HG02642 (cell line): ENCODE measurements around the gene BMPER.
"Not testable (repeated sequence)": the region's sequence is repeated elsewhere in the genome, so short reads cannot be mapped to it uniquely, and the experiment has no call there.

Experiments
- ATAC-seq: cut with Tn5 transposase; IDR thresholded peaks from one replicate; pipeline ENCODE4 v1.9.1; 2021; ENCODE audit warnings: mild to moderate bottlenecking; ENCODE audit not compliant: unreplicated experiment, poor library complexity

BMPER gene

DNA sequence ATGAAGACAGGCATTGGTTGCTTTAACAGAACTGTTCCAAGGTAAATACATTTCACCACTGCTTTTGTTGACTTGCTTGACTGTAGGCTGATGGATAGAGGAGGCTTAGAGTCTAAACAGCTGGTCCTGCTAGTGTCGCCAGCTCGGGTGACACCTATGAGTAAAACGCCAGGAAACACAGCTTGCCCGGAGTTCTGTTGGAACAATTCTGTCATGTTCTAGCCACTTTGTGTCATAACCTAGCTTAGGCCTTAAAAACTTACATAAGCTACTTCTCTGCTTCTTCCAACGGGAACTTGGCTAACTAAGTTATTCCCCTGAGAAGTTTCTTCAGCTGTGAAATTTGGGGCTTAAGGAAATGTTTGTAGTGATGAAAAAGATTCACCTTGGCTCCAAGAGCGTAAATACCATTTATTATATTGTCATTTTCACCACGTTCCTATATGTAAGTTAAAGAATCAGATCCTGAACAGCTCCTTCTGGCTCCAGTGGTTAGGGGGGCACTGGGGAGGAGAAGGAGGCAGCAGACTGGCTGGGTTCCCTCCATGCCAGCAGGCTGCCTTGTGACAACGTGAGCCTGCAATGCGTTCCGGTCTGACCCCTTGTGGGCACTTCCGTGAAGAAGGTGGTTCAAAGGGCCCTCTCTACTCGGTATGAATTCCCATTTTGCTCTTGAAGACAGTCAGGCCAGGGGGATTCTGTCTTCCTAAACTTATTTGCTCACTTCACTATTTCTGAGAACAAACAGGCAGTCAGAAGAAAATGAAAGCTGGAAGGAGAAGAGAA, 253.2 kb downstream of the BMPER start:
- no peak for ATAC-seq

DNA sequence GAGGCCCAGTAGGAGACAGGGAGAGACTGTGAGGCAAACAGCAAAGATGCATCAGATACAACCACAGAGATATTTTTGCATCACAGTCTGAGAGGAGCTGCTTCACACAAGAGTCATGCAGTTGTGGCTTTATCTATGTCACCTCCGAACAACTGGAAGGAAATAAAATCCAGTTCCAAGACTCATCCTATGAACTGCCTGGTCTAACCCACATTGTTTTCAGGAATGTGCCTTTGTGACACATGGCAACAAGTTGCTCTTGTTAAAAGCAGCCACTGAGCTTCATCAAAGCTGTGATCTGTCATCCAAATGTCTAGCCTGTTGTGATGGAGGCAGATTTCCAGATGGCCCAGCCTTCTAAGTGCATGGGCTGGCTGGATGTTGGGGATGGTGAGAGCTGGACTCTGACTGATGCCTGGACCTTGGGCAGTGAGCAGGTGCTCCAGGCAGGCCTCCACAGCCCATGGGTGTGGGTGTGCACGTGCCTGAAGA, 255.0 kb downstream of the BMPER start:
- no peak for ATAC-seq

DNA sequence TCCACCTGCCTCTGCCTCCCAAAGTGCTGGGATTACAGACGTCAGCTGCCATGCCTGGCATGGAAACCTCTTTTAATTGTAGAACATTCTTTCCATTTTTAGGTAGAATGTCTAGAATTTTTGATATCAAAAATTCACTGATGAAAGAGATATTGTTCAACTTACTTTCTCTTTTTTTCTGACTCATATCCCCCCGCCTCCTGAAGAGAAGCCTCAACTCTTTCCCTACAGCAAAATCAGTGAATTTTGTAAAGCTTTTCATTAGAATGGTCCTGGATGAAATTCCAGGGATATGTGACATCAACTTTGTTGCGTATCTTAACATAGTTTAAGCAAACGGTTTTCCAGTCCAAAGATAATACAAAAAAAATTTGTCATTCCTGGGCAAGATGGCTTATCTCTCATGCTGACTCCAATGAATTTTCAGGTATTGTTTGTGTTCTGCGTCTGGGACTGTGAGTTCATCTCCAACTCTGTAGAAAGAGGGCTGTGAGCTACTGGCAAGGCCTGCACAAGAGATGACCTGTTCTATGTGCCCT, 256.8 kb downstream of the BMPER start:
- no peak for ATAC-seq

DNA sequence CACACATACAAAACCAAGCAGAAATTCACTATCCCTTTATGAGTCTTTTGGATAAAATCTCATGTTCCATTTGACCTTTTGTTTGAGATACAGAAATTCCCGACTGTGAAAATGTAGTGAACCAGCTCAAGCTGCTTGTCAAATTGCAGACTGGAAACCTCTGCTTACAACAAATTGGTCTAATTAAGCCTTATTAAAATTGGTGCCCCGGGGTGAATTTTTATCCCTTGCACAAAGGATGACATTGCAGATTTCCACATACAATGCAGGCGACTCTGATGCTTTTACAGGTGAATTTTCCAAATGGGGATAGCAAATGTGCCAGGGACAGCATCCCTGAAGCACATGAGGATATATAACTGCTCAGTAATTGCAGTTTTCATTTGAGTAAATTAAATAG, 257.3 kb downstream of the BMPER start:
- ATAC-seq: no peak

DNA sequence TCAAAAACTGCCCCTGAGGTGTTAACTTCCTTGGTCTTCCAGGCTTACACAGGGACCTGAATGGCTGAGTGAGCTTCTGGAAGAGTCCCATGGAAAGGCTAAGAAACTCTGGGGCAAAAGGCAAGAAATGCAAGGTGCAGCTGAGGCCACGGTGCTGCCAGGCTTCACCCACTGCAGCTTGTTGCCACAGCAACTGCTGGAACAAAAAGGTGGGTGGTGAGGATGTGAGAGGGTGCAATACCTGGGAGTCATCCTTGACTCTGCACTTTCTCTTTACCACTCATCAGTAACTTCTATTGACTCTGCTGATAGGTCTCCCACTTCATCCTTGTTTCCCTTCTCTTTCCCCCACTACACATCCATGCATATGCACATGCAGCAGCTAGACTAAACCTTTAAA, 258.6 kb downstream of the BMPER start:
- ATAC-seq: no peak

DNA sequence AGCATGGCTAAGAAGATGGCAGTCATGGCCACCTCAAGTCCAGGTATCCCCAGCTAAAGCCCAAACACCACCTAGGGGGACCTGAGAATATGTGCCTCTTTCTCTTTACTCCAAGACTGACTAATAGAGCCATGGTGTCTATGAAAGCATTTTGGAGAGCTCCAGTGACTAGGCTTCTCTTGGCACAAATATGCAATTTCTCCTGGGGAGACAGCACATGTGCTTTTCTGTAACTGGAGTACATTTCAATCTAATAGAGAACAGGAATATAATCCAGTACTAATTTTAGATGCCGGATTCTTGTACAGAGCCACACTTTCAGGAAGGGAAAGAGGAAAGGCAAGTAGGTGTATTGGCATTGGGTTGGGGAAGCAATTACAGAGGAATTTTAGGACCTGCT, 260.1 kb downstream of the BMPER start:
- no peak for ATAC-seq

DNA sequence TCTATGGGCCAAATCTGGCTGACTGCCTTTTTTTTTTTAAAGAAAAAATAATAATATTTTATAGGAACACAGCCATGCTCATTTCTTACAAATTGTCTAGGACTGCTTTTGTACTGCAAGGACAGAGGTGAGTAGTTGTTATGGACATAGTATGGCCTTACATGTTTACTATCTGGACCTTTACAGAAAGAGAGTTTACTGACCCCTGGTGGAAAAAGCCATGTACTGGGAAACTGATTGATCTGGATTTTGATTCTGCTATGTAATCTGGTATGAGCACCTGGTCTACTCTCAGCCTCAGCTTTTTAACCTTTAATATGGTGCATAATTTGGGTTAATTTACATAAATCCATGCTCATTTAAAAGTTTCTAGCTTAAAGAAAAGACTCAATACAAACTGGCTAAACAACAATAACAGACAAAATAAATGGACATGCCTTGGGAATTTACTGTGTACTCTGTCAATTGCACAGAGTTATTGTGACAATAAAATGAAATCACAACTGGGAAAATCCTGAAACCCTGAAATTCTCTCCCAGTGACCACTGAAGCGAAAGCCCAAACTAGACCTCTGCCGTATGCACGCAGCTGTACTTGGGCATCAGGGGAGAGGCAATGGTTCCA, 260.7 kb downstream of the BMPER start:
- peak; percentile 43 for ATAC-seq

DNA sequence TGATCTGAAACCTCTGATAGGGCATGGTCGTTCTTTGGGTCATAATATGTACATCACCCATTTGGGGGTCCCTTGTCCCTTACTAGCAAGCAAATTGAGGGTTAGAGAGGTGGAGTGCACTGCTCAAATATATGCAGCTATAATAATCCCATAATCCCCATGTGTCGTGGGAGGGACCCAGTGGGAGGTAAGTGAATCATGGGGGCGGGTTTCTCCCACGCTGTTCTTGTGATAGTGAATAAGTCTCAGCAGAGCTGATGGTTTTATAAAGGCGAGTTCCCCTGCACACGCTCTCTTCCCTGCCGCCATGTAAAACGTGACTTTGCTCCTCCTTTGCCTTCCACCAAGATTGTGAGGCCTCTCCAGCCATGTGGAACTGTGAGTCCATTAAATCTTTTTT, 262.7 kb downstream of the BMPER start:
- no peak for ATAC-seq

DNA sequence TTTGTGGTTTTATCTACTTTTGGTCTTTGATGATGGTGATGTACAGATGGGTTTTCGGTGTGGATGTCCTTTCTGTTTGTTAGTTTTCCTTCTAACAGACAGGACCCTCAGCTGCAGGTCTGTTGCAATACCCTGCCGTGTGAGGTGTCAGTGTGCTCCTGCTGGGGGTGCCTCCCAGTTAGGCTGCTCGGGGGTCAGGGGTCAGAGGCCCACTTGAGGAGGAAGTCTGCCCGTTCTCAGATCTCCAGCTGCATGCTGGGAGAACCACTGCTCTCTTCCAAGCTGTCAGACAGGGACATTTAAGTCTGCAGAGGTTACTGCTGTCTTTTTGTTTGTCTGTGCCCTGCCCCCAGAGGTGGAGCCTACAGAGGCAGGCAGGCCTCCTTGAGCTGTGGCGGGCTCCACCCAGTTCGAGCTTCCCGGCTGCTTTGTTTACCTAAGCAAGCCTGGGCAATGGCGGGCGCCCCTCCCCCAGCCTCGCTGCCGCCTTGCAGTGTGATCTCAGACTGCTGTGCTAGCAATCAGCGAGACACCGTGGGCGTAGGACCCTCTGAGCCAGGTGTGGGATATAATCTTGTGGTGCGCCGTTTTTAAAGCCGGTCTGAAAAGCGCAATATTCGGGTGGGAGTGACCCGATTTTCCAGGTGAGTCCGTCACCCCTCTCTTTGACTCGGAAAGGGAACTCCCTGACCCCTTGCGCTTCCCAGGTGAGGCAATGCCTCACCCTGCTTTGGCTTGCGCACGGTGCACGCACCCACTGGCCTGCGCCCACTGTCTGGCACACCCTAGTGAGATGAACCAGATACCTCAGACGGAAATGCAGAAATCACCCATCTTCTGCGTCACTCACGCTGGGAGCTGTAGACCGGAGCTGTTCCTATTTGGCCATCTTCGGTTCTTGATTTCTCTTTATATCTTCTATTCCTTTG, 269.6 kb downstream of the BMPER start:
- ATAC-seq: not testable (repeated sequence)

DNA sequence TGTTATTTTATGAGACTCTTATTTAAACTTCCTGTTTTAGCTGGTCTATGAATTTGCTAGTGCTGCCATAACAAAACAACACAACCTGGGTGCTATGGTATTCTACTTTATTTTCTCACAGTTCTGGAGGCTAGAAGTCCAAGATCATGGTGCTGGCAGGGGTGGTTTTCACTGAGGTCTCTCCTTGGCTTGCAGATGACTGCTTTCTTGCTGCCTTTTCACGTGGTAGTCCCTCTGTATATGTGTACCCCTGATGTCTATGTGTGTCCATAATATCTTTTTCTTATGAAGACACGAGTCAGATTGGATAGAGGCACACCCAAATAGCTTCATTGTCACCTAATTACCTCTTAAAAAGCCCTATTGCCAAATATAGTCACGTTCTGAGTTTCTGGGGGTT, 270.5 kb downstream of the BMPER start:
- no peak for ATAC-seq

DNA sequence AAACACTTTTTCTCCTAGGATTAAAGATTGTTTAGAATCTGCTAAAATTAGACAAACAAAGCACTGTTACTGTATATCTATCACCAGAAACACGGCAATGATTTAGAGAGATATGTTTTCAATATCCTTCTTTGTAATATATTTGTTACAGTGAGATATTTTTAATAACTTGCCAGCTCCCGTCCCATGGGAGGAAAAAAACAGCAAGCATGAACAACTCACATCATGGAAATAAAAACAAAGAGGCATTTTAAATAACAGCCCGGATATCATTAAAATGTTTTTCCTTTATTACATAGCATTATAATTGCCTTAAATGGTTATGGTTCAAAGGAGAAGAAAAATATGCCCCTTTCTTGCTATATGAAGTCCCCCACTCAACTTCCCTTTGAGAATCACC, 272.1 kb downstream of the BMPER start:
- ATAC-seq: no peak

DNA sequence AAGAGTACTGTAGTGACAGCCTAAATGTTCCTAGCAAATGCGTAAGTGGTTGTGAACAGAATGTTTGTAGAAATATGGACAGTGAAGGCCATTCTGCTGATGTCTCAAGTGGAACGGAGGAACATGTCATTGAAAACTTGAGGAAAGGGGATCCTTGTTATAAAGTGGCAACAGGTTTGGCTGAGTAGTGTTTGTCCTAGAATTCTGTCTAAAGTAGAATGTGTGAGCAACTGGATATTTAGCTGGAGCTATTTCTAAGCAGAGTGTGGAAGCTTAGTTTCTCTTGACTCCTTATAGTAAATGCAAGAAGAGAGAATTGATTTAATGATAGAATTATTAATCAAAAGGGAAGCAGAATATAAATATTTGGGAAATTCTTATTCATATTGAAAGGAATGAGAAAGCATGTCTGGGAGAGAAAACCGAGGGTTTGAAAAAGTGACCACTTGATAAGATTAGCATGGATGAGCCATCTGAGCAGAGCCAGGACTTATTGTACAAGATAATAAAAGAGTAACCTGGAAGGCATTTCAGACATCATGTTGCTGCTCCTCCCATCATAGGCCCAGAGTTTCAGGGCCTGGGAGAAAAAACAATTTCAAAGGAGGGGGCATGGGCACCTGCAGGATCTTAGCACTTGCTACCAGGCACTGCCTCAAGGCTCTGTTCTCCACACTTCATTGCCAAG, 276.1 kb downstream of the BMPER start:
- ATAC-seq: no peak

DNA sequence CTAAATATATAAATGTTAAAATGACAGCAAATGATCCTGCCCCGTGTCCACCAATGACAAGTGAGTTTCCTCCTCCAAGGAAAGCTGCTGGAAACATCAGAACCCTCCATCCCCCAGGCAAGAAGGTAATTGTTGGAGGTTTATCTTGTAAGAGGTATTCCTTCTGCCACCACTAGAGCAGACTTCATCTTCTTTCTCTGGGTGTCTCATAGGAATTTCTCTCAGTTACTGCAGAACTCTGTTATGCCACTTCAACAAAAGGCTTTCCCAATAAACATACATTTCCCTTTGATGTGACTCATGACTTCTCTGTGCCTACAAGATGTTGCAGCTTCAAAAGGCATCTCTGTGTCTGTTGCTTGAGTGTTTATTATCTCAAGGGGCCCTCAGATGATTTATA, 279.1 kb downstream of the BMPER start:
- ATAC-seq: no peak

DNA sequence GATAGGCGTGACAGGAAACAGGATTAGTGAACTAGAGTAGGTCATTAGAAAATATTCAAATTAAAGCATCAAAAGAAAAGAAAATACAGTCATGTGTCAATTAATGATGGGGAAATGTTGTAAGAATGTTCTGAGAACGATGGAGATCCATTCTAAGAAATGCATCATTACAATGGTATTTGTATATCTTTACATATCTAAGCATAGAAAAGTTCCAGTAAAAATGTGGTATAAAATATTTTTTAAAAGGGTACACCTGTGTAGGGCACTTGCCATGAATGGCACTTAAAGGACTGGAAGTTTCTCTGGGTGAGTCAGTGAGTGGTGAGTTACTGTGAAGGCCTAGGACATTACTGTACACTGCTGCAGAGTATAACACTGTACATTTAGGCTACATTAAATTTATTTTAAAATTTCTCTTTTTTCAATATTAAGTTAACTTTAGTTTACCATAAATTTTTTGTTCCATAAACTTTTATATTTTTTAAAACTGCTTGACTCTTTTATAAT, 282.5 kb downstream of the BMPER start:
- no peak for ATAC-seq

DNA sequence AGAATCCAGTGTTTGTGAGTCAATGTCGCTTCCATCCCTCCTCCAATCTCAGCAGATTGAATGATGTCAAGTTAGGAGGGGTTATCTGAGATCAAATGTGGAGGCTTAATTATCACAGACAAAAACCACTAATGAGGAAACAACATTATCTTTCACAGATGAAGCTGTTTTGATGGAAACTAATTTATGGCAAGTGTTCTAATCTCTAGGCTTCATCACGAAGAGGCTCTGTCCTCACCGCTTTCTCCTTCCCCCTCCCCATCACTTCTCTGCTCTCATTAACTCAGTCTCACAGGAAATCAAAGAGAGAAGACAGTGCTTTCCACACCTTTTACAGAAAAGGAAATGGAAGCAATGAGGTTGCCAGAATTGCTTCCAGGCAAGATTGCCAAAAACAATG, 283.7 kb downstream of the BMPER start:
- no peak for ATAC-seq

DNA sequence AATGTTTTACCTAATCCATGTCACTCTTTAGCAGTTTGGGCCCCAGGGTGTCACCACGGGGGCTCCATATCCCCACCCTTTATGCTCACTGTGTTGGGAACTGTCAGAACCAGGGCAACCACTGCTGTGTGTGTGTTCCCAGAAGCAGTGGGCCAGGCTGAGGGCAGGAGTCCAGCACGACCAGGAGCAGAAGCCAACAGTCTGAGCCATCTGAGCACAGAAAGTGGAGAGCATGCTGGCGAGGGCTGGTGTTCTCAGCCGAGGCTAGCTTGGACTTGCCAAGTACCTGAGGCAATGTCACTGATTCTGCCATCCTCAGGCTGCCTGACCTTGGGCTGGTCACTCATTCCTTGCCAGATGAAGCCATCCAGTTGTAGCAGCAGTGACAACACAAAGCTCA, 285.0 kb downstream of the BMPER start:
- ATAC-seq: no peak

DNA sequence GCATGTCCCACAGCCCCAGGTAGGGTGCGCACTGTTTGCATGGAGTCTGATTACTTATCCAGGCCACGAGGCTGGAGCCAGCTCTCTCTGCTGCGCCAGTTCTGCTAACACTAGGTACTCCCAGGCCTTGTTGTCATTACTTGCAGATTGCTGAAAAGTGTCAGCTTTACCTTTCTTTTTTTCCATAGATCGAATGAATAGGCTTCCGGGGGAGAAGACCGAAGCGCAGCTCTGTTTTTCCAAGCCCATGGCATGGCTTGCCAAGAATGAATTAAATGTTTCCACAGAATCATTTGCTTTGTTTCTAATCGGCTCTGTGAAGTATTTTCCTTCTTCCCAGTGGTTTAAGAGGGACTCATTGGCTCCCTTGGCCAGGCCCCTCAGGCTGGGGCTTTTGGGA, 285.8 kb downstream of the BMPER start:
- ATAC-seq: no peak

DNA sequence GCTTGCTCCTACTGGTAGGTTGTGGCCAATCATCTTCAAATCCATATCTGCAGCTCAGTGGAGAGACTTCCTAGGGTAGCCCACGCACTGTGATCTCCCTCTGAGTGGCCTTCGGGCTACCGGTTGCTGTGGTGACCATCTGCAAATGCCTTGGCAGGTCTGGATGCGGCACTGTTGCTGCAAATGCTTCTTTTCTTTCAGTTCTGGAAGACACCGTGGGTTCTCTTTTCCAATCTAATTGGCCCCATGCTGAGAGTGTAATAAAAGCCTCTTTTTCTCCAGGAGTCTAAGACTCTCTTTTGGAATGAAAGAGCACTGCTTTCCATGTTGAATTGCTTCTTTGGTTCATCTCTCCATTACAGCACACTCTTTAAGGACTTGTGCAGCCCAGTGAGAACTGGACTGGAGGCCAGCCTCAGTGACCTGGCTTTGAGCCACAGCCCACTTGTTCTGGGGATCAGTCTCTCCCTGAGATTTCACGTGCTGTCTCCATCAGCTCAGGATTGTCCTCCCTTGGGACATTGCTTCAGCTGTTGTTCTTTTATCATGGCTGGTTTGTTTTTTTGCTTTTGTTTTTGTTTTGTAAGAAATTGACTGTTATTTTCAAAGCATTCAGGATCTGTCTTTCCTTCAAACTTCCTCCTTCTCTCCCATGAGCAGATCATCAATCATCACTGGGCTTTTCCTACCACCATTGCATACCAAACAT, 286.6 kb downstream of the BMPER start:
- ATAC-seq: no peak

DNA sequence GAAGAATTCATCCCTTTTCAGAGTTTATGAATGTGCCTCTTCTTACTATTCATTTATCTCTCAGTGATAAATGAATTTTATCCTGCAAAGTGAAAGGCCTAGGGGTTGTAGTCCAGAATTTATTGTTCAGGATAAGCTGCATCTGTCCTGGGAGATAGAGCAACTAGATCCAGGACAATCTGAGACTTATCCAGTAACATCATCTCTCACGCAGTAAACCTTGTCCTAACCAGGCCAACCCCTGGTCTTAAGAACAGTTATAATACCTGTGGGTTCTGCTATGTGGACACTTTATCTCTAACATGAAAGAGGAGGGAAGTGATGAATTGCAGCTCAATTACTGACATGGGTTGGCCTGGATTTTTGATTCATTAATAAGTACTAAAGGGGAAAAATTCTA, 287.6 kb downstream of the BMPER start:
- no peak for ATAC-seq
